Thyroid gland (tissue), 4 donors: ENCODE results near the gene HSPE1. TPM values are rescaled to one million over a fixed set of nuclear protein-coding genes. Genes with fewer than 3 reads are reported as not detected.
"Not testable (repeated sequence)": the region's sequence is repeated elsewhere in the genome, so short reads cannot be mapped to it uniquely, and the experiment has no call there.

Experiments
- DNase-seq, 2 donors: peaks; one replicate each; pipeline ENCODE4 v3.0.0-alpha.2; 2019
- H3K27ac ChIP-seq, 3 donors: fragments of 200-600 bp; sonication (generic); 1 replicate in 2 of 3; 2 replicates in 1 of 3; pipeline ENCODE4 v1.5.1; 2016 to 2019; ENCODE audit warnings: mild to moderate bottlenecking in 1 of 3, moderate library complexity in 1 of 3
- H3K27me3 ChIP-seq: fragments of 200-600 bp; sonication (generic); one replicate; pipeline ENCODE4 v1.5.1; 2019
- H3K36me3 ChIP-seq, 2 donors: fragments of 200-600 bp; sonication (generic); one replicate each; pipeline ENCODE4 v1.5.1; 2016 to 2019
- H3K4me1 ChIP-seq, 2 donors: fragments of 200-600 bp; sonication (generic); one replicate each; pipeline ENCODE4 v1.5.1; 2017 to 2019
- H3K4me3 ChIP-seq, 3 donors: fragments of 200-600 bp; sonication (generic); replicated peaks in 1 of 3; 1 replicate in 2 of 3; 2 replicates in 1 of 3; pipeline ENCODE4 v1.5.1; 2016; ENCODE audit warnings: mild to moderate bottlenecking in 1 of 3
- H3K9me3 ChIP-seq: fragments of 200-600 bp; sonication (generic); one replicate; pipeline ENCODE4 v1.5.1; 2017
- POLR2A ChIP-seq, 2 donors: fragments of 450-650 bp; IDR thresholded peaks; one replicate each; pipeline ENCODE4 v1.6.1; 2017; ENCODE audit warnings: antibody characterized with exemption in 2 of 2, mild to moderate bottlenecking in 2 of 2, moderate library complexity in 1 of 2
- WGBS, 2 donors: methylation state at CpG; one replicate each; pipeline ENCODE4 v1.1.5; 2017; 5-methylcytosine and 5-hydroxymethylcytosine counted together
- intact Hi-C: fragments of 100-400 bp; cut with DNase I; formaldehyde crosslinking; loops from one replicate; pipeline ENCODE4 v1.15.1; 2023
- small RNA-seq: library from RNA; depleted of rRNA; stranded (forward); fragments of <200 nt; gene quantifications from one replicate; pipeline ENCODE3, GENCODE V24; 2016
- total RNA-seq, 4 donors: library from RNA; depleted of rRNA; stranded (reverse); fragments of >200 nt; gene quantifications; one replicate each; pipeline ENCODE4 v1.2.3, GENCODE V29; 2016
- TF ChIP-seq, protein P1 (sequence below), 6 experiments: fragments of 200-600 bp in 3 of 6; fragments of 450-650 bp in 3 of 6; sonication (generic) in 3 of 6; IDR thresholded peaks; one replicate each; pipeline ENCODE4 v1.5.1; 2016 to 2019; ENCODE audit warnings: antibody characterized with exemption in 6 of 6, mild to moderate bottlenecking in 2 of 6, inconsistent platforms in 1 of 6, moderate library complexity in 1 of 6

HSPE1 gene
- total RNA-seq, 4 donors from 2014 or later = 32.8 to 136 (median 79.8) TPM

GRCh38 chr2:197543206-197543605 lies 43.0 kb downstream of the HSPE1 start:
- no peak for TF ChIP-seq POLR2A (IDR thresholded peaks at IDR 0.05)
- no peak for DNase-seq
- Histone ChIP-seq H3K27ac (no peak overlapping the region), H3K9me3 (no peaks in the 10 kb centered on the region), H3K4me3 (no peak overlapping the region), H3K4me1 (no peaks in the 10 kb centered on the region), H3K36me3 (peaks cover 11 to 12% of the 10 kb centered on the region in 2 donors), H3K27me3 (no peaks in the 10 kb centered on the region)
- 96 to 97% methylated on average over 3 of the region's 3 CpGs for WGBS, 2 donors
- intact Hi-C loops = no loop called here

DNA sequence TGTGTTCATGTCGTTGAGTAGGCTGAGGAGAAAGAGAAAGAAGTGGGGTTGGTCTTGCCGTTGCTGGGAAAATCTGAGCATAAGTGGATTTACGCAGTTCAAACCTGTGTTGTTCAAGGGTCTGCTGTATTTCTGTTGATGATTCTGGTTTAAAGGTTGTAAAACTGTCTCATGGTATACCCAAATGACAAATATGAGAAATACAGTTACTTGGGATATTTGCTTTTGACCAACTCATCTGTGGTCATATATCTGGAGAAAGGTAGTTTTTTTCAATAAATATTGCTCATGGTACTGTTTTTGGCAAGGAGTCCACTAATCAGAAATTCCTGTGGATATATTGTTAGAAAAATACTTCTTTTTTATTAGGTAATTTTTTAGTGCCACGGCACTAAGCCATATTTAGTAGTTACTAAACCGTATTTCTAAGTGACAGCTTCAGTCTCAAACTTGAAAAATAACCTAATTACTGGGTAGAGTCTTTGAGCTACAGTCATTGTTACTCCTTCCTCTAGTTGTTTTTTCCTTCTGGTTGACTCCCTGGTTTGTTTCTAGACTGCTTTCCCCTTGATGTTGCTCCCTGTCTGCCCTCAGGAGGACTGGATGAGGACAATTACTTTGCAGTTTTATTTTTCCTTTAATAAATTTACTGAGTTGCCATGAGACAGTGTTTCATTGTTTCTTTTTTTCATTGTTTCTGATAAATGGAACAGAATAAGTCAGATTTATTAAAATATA lies 47.2 kb downstream of the HSPE1 start:
- no peaks in the 10 kb centered on the region for H3K27me3 ChIP-seq
- no peaks in the 10 kb centered on the region for H3K4me1 ChIP-seq
- 88 to 93% methylated on average over 5 of the region's 5 CpGs for WGBS, 2 donors
- no peak for TF ChIP-seq POLR2A (IDR thresholded peaks at IDR 0.05)
- TF ChIP-seq, protein P1, sequence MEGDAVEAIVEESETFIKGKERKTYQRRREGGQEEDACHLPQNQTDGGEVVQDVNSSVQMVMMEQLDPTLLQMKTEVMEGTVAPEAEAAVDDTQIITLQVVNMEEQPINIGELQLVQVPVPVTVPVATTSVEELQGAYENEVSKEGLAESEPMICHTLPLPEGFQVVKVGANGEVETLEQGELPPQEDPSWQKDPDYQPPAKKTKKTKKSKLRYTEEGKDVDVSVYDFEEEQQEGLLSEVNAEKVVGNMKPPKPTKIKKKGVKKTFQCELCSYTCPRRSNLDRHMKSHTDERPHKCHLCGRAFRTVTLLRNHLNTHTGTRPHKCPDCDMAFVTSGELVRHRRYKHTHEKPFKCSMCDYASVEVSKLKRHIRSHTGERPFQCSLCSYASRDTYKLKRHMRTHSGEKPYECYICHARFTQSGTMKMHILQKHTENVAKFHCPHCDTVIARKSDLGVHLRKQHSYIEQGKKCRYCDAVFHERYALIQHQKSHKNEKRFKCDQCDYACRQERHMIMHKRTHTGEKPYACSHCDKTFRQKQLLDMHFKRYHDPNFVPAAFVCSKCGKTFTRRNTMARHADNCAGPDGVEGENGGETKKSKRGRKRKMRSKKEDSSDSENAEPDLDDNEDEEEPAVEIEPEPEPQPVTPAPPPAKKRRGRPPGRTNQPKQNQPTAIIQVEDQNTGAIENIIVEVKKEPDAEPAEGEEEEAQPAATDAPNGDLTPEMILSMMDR (IDR thresholded peaks at IDR 0.05) = no peak
- intact Hi-C loops = no loop called here
- DNase-seq = no peak
- no peak overlapping the region for H3K27ac ChIP-seq
- H3K4me3 ChIP-seq = no peak overlapping the region
- peaks cover 12 to 18% of the 10 kb centered on the region in 2 donors for H3K36me3 ChIP-seq
- H3K9me3 ChIP-seq = no peaks in the 10 kb centered on the region

GRCh38 chr2:197548582-197548981 lies 48.4 kb downstream of the HSPE1 start:
- Histone ChIP-seq H3K4me3 (no peak overlapping the region), H3K27ac (no peak overlapping the region), H3K4me1 (no peaks in the 10 kb centered on the region), H3K36me3 (peaks cover 7 to 13% of the 10 kb centered on the region in 2 donors), H3K9me3 (no peaks in the 10 kb centered on the region), H3K27me3 (no peaks in the 10 kb centered on the region)
- 95 to 96% methylated on average over 5 of the region's 5 CpGs for WGBS, 2 donors
- TF ChIP-seq, protein P1 (IDR thresholded peaks at IDR 0.05) = no peak
- no peak for TF ChIP-seq POLR2A (IDR thresholded peaks at IDR 0.05)
- DNase-seq = no peak
- intact Hi-C loops = no loop called here

DNA sequence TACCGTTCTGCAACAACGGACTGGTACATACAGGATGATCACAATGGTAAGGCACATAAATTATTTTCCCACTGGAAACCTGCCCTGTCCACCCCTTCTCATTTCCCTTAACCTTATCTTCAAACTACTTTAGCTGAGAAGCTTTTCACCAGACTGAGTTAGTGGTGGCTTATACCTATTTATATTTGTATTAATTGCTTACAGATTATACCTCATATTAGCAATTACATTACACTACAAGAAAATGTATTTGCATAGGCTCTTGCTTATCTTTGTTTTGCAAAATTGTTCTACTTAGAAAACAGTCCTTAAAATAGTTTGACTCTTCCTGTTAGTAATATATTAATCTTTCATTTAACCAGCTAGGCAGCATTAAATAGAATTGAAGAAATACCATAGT lies 51.1 kb downstream of the HSPE1 start:
- H3K4me3 ChIP-seq, intact Hi-C loops, DNase-seq, H3K27me3 ChIP-seq, H3K27ac ChIP-seq, H3K9me3 ChIP-seq, H3K4me1 ChIP-seq: not testable (repeated sequence)
- WGBS, 2 donors = 93 to 96% methylated on average over 2 of the region's 2 CpGs
- peaks cover 7 to 18% of the 10 kb centered on the region in 2 donors for H3K36me3 ChIP-seq

Small RNAs within 50 kb of the gene (small RNA-seq; reads per million reads assigned to genes)
- not detected for gene AC020550.1

Other genes with a start within 250 kb of the HSPE1 start
- 10 to 100 TPM; 11.0 to 25.8 (median 23.9) TPM for gene ANKRD44, start 189.6 kb upstream of the HSPE1 start, total RNA-seq
- 100 to 1,000 TPM; 297 to 948 (median 607) TPM for gene SF3B1, start 65.4 kb upstream of the HSPE1 start, total RNA-seq
- gene COQ10B, start 46.8 kb upstream of the HSPE1 start, total RNA-seq = 10 to 100 TPM; 27.2 to 38.8 (median 30.0) TPM
- 100 to 1,000 TPM; 125 to 157 (median 151) TPM for gene HSPD1, start 539 bp upstream of the HSPE1 start, total RNA-seq
- 10 to 100 TPM; 24.7 to 36.1 (median 28.6) TPM for gene MOB4, start 15.7 kb downstream of the HSPE1 start, total RNA-seq
- 10 to 100 TPM in 2 of 4 donors, 1 to 10 TPM in 2; 5.3 to 12.9 (median 9.4) TPM for gene RFTN2, start 175.2 kb downstream of the HSPE1 start, total RNA-seq
- 10 to 100 TPM in 1 of 4 donors, 1 to 10 TPM in 3; 4.6 to 10.6 (median 8.0) TPM for gene MARS2, start 205.0 kb downstream of the HSPE1 start, total RNA-seq